HEK293 (cell line): Measurements from ENCODE around the gene BRCA1.
A peak's percentile ranks its signal among the peaks of the same experiment; 100 is the strongest.

ENCODE experiments used
- CTCF ChIA-PET: fragments of 350-600 bp; formaldehyde crosslinking; extraction: SDS; loops from one replicate; lab custom pipeline; 2021; ENCODE audit warnings: antibody characterized with exemption; lab: Yijun Ruan, JAX
- POLR2A ChIA-PET: fragments of 300-600 bp; formaldehyde crosslinking; extraction: SDS; loops from one replicate; lab custom pipeline; 2020; ENCODE audit warnings: antibody characterized with exemption, inconsistent platforms; lab: Yijun Ruan, JAX
- H3K27ac ChIP-seq: fragments of 200-500 bp; sonication (Bioruptor generic); 2 replicates; pipeline ENCODE4 v1.5.1; 2014; ENCODE audit warnings: low read depth, low read length, control low read depth, inconsistent platforms; ENCODE audit errors: extremely low read depth
- H3K36me3 ChIP-seq, 2 experiments: fragments of 200-500 bp in 1 of 2; sonication (Bioruptor generic) in 1 of 2; 1 replicate in 1 of 2; 2 replicates in 1 of 2; pipeline ENCODE4 v1.5.1; 2014 to 2017; ENCODE audit warnings: inconsistent platforms in 2 of 2, low read length in 2 of 2; ENCODE audit not compliant: control insufficient read depth in 2 of 2, insufficient read depth in 1 of 2
- H3K4me1 ChIP-seq: fragments of 200-500 bp; sonication (Bioruptor generic); 2 replicates; pipeline ENCODE4 v1.5.1; 2014; ENCODE audit warnings: mild to moderate bottlenecking, low read length, inconsistent platforms; ENCODE audit not compliant: control insufficient read depth, insufficient read depth
- H3K4me3 ChIP-seq: 2 replicates; pipeline ENCODE4 v1.5.1; 2011; ENCODE audit warnings: low read depth, mild to moderate bottlenecking, control low read depth, low read length, moderate library complexity
- H3K9me3 ChIP-seq: fragments of 200-500 bp; sonication (Bioruptor generic); 2 replicates; pipeline ENCODE4 v1.5.1; 2014; ENCODE audit warnings: low read depth, low read length, inconsistent platforms; ENCODE audit not compliant: control insufficient read depth, insufficient read depth
- HOXD13 ChIP-seq: sonication (generic); formaldehyde crosslinking; IDR thresholded peaks from 2 replicates; pipeline ENCODE4 v1.8.0; 2022; ENCODE audit warnings: missing genetic modification reagents, borderline replicate concordance
- KLF7 ChIP-seq: fragments of 450-650 bp; formaldehyde crosslinking; IDR thresholded peaks from 2 replicates; pipeline ENCODE4 v1.5.1; 2016; ENCODE audit warnings: missing biosample characterization, missing genetic modification characterization, borderline replicate concordance
- SP2 ChIP-seq: fragments of 450-650 bp; formaldehyde crosslinking; IDR thresholded peaks from 2 replicates; pipeline ENCODE4 v1.5.1; 2016; ENCODE audit warnings: missing biosample characterization, missing genetic modification characterization
- ZFHX2 ChIP-seq: fragments of 450-650 bp; formaldehyde crosslinking; conservative IDR thresholded peaks from 2 replicates; pipeline ENCODE4 v1.5.1; 2016; ENCODE audit warnings: missing biosample characterization, missing genetic modification characterization
- ZIC2 ChIP-seq: fragments of 450-650 bp; formaldehyde crosslinking; IDR thresholded peaks from 2 replicates; pipeline ENCODE4 v1.5.1; 2016; ENCODE audit warnings: missing biosample characterization, missing genetic modification characterization
- ZNF132 ChIP-seq: fragments of 450-650 bp; formaldehyde crosslinking; IDR thresholded peaks from 2 replicates; pipeline ENCODE4 v1.5.1; 2017; ENCODE audit warnings: missing biosample characterization, missing genetic modification characterization, borderline replicate concordance
- ZNF221 ChIP-seq: fragments of 450-650 bp; formaldehyde crosslinking; IDR thresholded peaks from 2 replicates; pipeline ENCODE4 v1.5.1; 2017; ENCODE audit warnings: missing biosample characterization, missing genetic modification characterization, borderline replicate concordance
- ZNF302 ChIP-seq: fragments of 450-650 bp; formaldehyde crosslinking; IDR thresholded peaks from 2 replicates; pipeline ENCODE4 v1.5.1; 2016; ENCODE audit warnings: missing biosample characterization, missing genetic modification characterization, low read depth
- ZNF391 ChIP-seq: fragments of 450-650 bp; formaldehyde crosslinking; IDR thresholded peaks from 2 replicates; pipeline ENCODE4 v1.5.1; 2016; ENCODE audit warnings: low read depth, missing biosample characterization, missing genetic modification characterization, borderline replicate concordance
- ZNF514 ChIP-seq: fragments of 450-650 bp; formaldehyde crosslinking; IDR thresholded peaks from 2 replicates; pipeline ENCODE4 v1.5.1; 2016; ENCODE audit warnings: missing biosample characterization, missing genetic modification characterization
- ZNF561 ChIP-seq: fragments of 450-650 bp; IDR thresholded peaks from 2 replicates; pipeline ENCODE4 v1.5.1; 2018; ENCODE audit warnings: missing biosample characterization, missing genetic modification characterization, borderline replicate concordance
- ZNF596 ChIP-seq: fragments of 450-650 bp; IDR thresholded peaks from 2 replicates; pipeline ENCODE4 v1.5.0; 2018; ENCODE audit warnings: missing biosample characterization, mild to moderate bottlenecking, missing genetic modification characterization, moderate library complexity
- ZNF707 ChIP-seq: fragments of 450-650 bp; formaldehyde crosslinking; IDR thresholded peaks from 2 replicates; pipeline ENCODE4 v1.5.1; 2016; ENCODE audit warnings: missing biosample characterization, missing genetic modification characterization
- ZNF768 ChIP-seq: fragments of 450-650 bp; formaldehyde crosslinking; IDR thresholded peaks from 2 replicates; pipeline ENCODE4 v1.5.1; 2018; ENCODE audit warnings: missing biosample characterization, mild to moderate bottlenecking, missing genetic modification characterization
- ZSCAN30 ChIP-seq: fragments of 450-650 bp; IDR thresholded peaks from 2 replicates; pipeline ENCODE4 v1.5.1; 2018; ENCODE audit warnings: missing biosample characterization, mild to moderate bottlenecking, missing genetic modification characterization, moderate library complexity
- TF ChIP-seq, protein P1 (sequence below): fragments of 450-650 bp; formaldehyde crosslinking; IDR thresholded peaks from 2 replicates; pipeline ENCODE4 v1.5.1; 2016; ENCODE audit warnings: missing biosample characterization, missing genetic modification characterization
- TF ChIP-seq, protein P2 (sequence below): fragments of 450-650 bp; formaldehyde crosslinking; IDR thresholded peaks from 2 replicates; pipeline ENCODE4 v1.5.1; 2016; ENCODE audit warnings: missing biosample characterization, missing genetic modification characterization
- TF ChIP-seq, protein P3 (sequence below): fragments of 450-650 bp; formaldehyde crosslinking; IDR thresholded peaks from 2 replicates; pipeline ENCODE4 v1.5.1; 2016; ENCODE audit warnings: missing biosample characterization, missing genetic modification characterization
- TF ChIP-seq, protein P4 (sequence below): fragments of 450-650 bp; formaldehyde crosslinking; IDR thresholded peaks from 2 replicates; pipeline ENCODE4 v1.5.0; 2017; ENCODE audit warnings: missing biosample characterization, missing genetic modification characterization, borderline replicate concordance

The BRCA1 gene

DNA sequence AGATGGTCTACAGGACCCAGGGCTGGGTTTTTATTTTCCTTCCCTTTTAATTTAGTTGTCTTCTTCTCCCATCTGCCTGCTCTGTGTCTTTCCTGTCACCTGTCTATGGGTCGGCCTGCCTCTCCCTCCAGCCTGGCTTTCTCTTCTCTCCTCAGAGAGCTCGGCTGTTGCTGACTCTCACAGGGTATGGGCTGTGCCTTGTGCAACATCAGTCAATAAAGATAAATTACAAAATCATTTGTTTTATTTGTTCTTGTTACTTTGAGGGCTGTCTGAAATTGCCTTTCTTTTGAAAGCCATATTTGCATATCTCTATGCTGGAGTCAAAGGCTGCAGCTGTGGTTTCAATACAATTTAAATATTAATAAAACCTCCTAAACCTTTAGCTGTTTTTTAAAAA lies 84.5 kb downstream of the BRCA1 start:
- CTCF ChIA-PET = interaction anchor here (0.7 kb wide), 1 partner anchor 581 kb away, joined by 3 read pairs; no protein-coding TSS in a partner anchor
- Histone ChIP-seq H3K27ac (no peak overlapping the region), H3K4me3 (no peak overlapping the region), H3K36me3 (peaks cover 9 to 39% of the 10 kb centered on the region in 2 experiments), H3K4me1 (no peaks in the 10 kb centered on the region), H3K9me3 (no peaks in the 10 kb centered on the region)
- POLR2A ChIA-PET = no interaction called here
- no peak for TF ChIP-seq ZNF302
- no peak for TF ChIP-seq ZNF391 (tag by site-specific recombination)
- TF ChIP-seq SP2 (tag by site-specific recombination) = no peak
- TF ChIP-seq ZSCAN30 (tag by site-specific recombination) = no peak
- TF ChIP-seq ZFHX2 (tag by site-specific recombination) = no peak
- no peak for TF ChIP-seq ZNF132 (tag by site-specific recombination)
- TF ChIP-seq ZIC2 = no peak
- TF ChIP-seq, protein P1, sequence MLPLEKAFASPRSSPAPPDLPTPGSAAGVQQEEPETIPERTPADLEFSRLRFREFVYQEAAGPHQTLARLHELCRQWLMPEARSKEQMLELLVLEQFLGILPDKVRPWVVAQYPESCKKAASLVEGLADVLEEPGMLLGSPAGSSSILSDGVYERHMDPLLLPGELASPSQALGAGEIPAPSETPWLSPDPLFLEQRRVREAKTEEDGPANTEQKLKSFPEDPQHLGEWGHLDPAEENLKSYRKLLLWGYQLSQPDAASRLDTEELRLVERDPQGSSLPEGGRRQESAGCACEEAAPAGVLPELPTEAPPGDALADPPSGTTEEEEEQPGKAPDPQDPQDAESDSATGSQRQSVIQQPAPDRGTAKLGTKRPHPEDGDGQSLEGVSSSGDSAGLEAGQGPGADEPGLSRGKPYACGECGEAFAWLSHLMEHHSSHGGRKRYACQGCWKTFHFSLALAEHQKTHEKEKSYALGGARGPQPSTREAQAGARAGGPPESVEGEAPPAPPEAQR (tag by site-specific recombination) = no peak
- TF ChIP-seq ZNF707 (tag by site-specific recombination) = no peak
- no peak for TF ChIP-seq ZNF561 (tag by site-specific recombination)
- TF ChIP-seq ZNF221 (tag by site-specific recombination) = no peak
- TF ChIP-seq HOXD13 (CRISPR knock-in tag) = no peak
- TF ChIP-seq, protein P2, sequence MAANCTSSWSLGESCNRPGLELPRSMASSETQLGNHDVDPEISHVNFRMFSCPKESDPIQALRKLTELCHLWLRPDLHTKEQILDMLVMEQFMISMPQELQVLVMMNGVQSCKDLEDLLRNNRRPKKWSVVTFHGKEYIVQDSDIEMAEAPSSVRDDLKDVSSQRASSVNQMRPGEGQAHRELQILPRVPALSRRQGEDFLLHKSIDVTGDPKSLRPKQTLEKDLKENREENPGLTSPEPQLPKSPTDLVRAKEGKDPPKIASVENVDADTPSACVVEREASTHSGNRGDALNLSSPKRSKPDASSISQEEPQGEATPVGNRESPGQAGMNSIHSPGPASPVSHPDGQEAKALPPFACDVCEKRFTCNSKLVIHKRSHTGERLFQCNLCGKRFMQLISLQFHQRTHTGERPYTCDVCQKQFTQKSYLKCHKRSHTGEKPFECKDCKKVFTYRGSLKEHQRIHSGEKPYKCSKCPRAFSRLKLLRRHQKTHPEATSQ (tag by site-specific recombination) = no peak
- no peak for TF ChIP-seq ZNF514

DNA sequence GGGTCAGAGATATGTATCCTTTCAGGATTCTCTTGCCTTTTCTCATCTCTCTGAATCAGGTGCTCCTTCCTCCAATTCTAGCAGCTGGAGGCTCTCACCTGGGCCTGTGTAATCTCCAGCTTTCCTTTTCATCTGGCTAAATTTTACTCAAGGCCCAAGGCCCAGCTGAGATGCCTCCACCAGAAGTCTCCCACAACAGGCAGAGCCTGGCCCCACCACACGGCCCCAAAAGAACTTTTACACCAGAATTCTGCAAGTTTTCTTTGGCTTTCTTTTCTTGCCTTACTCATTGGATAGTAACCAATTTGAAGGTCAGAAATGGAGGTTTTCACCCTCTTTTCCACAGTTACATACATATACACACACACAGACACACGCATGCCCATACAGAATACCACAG lies 85.5 kb downstream of the BRCA1 start:
- peaks cover under 1% of the 10 kb centered on the region; the same call in 1 of the 2 replicates for H3K4me1 ChIP-seq
- POLR2A ChIA-PET = interaction anchor here (0.5 kb wide), 1 partner anchor 70 kb away, joined by 5 read pairs; no protein-coding TSS in a partner anchor
- CTCF ChIA-PET = no interaction called here

DNA sequence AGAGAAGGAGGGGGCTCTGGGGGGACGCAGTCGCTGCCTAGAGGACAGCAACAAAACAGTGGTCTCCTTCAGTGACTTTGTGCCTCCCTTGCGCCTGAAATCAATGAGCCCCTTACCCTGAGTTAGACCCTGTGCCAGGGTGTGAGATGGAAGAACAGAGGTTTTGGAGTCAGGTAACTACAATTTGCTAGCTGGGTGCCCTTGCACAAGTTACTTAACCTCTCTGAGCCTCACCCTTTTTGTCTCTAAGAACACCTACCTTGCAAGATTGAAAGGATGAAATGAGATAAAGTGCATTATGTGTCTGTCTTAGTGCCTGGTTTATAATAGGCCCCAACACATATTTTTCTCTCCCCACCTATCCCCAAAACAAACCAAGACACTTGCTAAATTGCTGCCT lies 90.3 kb downstream of the BRCA1 start:
- CTCF ChIA-PET = interaction anchor here (1.1 kb wide), 1 partner anchor 10 kb away, joined by 3 read pairs; no protein-coding TSS in a partner anchor
- H3K9me3 ChIP-seq = no peaks in the 10 kb centered on the region
- peaks cover 0 to 3% of the 10 kb centered on the region in 2 experiments; a peak in 2 of 3 replicates for H3K36me3 ChIP-seq
- POLR2A ChIA-PET = interaction anchor here (0.9 to 1.8 kb wide), 2 partner anchors 10 to 37 kb away, joined by 3 to 7 read pairs; no protein-coding TSS in a partner anchor
- no peak overlapping the region for H3K4me3 ChIP-seq
- H3K27ac ChIP-seq = no peak overlapping the region
- peaks cover 2% of the 10 kb centered on the region; the same call in 1 of the 2 replicates for H3K4me1 ChIP-seq
- TF ChIP-seq, protein P3, sequence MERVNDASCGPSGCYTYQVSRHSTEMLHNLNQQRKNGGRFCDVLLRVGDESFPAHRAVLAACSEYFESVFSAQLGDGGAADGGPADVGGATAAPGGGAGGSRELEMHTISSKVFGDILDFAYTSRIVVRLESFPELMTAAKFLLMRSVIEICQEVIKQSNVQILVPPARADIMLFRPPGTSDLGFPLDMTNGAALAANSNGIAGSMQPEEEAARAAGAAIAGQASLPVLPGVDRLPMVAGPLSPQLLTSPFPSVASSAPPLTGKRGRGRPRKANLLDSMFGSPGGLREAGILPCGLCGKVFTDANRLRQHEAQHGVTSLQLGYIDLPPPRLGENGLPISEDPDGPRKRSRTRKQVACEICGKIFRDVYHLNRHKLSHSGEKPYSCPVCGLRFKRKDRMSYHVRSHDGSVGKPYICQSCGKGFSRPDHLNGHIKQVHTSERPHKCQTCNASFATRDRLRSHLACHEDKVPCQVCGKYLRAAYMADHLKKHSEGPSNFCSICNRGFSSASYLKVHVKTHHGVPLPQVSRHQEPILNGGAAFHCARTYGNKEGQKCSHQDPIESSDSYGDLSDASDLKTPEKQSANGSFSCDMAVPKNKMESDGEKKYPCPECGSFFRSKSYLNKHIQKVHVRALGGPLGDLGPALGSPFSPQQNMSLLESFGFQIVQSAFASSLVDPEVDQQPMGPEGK (tag by site-specific recombination) = peak; percentile 45
- TF ChIP-seq KLF7 (tag by site-specific recombination) = no peak
- TF ChIP-seq ZNF768 (tag by site-specific recombination) = 0 out of 2 replicates have a peak, but pooled peaks have one; percentile 83

More for the DNA sequence above, 85.5 kb downstream of the BRCA1 start:
- no peaks in the 10 kb centered on the region for H3K9me3 ChIP-seq
- H3K36me3 ChIP-seq = peaks cover 6 to 29% of the 10 kb centered on the region in 2 experiments
- no peak overlapping the region for H3K4me3 ChIP-seq
- TF ChIP-seq ZNF596 = no peak
- TF ChIP-seq, protein P4, sequence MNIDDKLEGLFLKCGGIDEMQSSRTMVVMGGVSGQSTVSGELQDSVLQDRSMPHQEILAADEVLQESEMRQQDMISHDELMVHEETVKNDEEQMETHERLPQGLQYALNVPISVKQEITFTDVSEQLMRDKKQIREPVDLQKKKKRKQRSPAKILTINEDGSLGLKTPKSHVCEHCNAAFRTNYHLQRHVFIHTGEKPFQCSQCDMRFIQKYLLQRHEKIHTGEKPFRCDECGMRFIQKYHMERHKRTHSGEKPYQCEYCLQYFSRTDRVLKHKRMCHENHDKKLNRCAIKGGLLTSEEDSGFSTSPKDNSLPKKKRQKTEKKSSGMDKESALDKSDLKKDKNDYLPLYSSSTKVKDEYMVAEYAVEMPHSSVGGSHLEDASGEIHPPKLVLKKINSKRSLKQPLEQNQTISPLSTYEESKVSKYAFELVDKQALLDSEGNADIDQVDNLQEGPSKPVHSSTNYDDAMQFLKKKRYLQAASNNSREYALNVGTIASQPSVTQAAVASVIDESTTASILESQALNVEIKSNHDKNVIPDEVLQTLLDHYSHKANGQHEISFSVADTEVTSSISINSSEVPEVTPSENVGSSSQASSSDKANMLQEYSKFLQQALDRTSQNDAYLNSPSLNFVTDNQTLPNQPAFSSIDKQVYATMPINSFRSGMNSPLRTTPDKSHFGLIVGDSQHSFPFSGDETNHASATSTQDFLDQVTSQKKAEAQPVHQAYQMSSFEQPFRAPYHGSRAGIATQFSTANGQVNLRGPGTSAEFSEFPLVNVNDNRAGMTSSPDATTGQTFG = no peak
- no peak overlapping the region for H3K27ac ChIP-seq
